Stimulated activated CD8-positive, alpha-beta memory T cell treated with anti-CD3 and anti-CD28 coated beads, Interleukin-2, amount 100 ng/mL, for 48 hours (primary cell): ENCODE results near the gene IQCE.

Experiments
- DNase-seq, 2 donors: peaks; one replicate each; pipeline ENCODE4 v3.0.0-alpha.2; 2020; ENCODE audit warnings: low read depth in 2 of 2

IQCE gene

GRCh38 chr7:2633538-2634266 is 74.9 kb downstream of the IQCE start:
- peak; percentile 28 to 40 for DNase-seq

- DNase-seq, result no peak
Measured at GRCh38 chr7:2634267-2635145, 75.7 kb downstream of the IQCE start.

DNA sequence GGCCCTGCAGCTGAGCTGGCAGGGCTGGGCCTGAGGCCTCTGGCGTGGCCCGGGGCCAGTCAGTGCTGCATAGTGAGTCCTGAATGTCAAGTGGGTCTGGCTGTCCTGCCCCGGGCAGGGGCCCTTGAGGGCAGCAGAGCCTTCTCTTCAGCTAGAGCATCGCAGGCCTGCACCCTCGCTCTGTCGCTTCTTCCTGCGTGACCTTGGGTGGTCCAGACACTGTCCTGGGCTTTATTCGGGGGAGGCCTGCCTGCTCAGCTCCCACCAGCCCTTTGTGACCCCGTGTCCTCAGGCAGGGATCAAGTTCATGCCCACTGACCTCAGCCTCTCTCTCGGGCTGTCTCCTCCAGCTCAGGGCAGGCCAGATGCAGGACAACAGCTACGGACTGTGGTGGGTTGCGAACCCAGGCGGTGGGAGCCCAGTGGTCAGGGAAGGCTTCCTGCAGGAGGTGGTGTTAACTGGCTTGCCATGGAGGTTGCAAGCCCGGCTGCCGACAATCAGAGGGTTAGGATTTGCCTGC is 76.4 kb downstream of the IQCE start:
- no peak for DNase-seq

- DNase-seq, result no peak
Measured at GRCh38 chr7:2635810-2636701, 77.3 kb downstream of the IQCE start.

DNA sequence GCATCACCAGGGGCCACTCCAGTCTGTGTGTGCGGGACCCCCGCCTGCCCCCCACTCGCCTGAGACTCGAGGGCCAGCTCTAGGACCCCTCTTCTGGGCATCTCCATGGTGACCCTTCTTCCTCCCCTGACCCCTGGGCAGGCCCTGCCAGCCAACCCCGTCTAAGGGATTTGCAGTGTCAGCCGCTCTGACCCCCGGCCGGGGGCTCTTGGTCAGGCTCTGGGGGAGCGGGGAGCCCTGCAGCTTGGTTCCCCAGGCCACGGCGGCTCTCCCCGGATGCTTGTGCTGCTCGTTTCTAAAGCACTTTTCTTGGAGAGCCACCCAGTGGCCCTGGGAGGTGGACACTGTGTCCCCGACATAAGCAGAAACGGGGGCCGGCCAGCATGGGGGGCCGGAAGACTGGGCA is 78.3 kb downstream of the IQCE start:
- DNase-seq, result no peak

- no peak for DNase-seq
Measured at GRCh38 chr7:2637505-2638223, 78.9 kb downstream of the IQCE start.

GRCh38 chr7:2638224-2638991 is 79.6 kb downstream of the IQCE start:
- DNase-seq, result no peak

DNA sequence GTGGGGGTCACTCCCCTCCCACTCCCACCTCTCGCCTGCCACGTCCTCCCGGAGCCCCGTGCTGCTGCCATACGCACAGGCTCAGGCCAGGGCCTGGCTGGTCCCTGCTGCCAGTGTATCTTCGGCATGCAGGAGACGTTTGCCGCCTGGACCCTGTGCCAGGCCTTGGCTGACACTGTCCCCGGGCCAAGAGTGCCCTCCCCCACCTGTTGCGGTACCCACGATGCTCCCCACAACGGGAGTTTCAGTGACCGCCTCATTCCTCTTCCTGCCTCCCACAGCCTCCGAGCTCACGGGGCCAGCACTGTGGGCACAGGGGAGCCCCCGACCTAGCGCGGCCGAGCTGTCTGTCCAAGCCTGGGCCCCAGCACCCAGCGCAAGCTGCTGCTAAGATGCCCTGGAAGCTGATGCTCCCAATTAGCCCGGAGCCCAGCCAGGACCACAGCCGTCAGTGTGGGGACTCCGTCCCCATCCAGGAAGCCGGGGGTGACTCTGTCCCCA is 80.5 kb downstream of the IQCE start:
- DNase-seq, result no peak

DNA sequence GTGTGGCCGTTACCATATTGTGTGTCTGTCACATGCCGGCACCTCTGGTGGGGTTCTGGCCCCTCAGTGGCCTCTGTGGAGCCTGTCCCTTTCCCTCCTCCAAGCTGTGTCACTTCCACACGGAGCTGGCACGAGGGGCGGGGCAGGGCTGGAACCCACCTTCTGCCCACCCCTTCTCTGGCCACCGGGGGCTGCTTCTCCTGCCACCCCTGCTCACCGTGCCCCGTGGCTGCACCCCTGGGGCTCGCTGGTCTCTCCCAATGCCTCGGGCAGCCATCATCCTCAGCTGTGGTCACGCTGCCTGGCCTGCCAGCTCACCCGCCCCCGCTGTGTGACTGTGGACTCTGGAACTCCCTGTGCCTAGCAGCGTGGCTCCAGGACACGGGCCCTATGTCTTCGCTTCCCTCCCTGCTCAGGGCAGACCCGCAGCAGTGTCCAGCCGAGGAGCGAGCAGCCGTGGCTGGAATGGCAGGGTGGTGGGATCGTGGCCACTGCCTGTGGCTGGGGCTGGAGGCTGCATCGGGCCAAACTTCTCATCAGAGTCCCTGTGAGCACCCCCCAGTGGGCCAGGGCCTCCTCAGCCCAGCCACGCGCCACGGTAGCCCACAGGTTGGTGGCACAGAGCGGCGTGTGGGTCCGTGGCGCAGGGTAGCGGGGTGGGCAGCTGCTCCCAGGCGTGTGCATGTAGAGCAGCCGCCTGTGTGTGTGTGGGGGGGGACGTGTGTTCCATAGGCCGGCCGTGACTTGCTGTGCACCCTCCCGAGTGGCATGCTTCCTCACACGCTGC is 81.1 kb downstream of the IQCE start:
- DNase-seq, result no peak

GRCh38 chr7:2640482-2640830 is 81.7 kb downstream of the IQCE start:
- DNase-seq, result no peak

DNA sequence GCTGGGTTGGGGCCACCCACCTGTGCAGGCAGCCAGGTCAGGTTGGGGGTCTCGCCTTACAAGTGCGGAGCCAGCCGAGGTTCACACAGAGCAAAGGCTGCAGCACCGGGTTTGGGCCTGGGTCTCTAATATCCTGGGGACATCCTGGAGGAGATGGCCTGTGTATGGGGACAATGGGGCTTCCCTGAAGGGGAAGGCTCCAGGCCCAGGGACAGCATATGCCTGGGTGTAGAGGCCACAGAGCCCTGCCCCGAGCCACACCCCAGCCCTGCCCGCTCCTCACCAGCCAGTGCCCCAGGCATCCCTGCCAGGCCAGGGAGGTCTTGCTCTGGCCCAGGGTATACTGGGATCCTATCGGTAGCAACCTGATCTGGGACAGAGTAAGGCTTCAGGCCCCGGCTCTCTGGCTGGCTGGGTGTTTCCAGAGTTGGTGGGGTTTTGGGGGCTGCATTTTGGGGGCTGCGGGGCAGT is 82.1 kb downstream of the IQCE start:
- DNase-seq, result no peak

- no peak for DNase-seq
Measured at GRCh38 chr7:2641406-2642393, 82.9 kb downstream of the IQCE start.

GRCh38 chr7:2643386-2644219 is 84.8 kb downstream of the IQCE start:
- no peak for DNase-seq

GRCh38 chr7:2644220-2644561 is 85.4 kb downstream of the IQCE start:
- DNase-seq, result no peak

DNA sequence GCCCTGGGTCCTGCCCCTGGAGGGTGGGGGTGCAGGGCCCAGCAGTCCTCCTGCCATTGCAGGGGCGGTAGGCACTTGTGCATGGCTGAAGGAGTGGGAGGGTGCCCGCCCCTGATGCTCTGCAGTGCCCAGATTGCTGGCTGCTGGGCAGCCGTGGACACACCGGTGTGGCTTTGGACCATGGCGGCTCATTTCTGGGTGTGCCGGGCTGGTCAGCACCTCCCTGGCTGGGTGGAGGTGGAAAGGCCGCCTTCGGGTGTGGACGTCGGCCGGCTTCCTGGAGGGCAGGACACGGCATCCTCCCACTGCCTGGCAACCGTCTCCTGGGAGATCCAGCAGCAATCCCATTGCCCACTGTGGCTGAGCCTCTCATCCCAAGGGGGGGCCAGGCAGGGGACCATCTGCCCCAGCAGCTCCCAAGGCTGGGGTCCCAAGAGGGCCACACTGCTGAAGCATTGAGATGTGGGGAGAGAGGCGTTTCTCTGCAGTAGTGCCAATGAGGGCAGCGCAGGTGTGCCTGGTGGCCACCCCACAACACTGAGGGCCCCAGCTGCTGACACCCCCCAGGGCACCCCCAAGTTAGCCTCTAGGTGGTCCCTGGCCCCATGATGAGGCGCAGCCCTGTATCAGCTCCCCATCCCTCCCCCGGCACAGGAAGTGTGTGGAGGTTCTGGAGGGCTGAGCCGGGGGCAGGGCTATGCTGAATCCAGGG is 85.9 kb downstream of the IQCE start:
- no peak for DNase-seq

DNA sequence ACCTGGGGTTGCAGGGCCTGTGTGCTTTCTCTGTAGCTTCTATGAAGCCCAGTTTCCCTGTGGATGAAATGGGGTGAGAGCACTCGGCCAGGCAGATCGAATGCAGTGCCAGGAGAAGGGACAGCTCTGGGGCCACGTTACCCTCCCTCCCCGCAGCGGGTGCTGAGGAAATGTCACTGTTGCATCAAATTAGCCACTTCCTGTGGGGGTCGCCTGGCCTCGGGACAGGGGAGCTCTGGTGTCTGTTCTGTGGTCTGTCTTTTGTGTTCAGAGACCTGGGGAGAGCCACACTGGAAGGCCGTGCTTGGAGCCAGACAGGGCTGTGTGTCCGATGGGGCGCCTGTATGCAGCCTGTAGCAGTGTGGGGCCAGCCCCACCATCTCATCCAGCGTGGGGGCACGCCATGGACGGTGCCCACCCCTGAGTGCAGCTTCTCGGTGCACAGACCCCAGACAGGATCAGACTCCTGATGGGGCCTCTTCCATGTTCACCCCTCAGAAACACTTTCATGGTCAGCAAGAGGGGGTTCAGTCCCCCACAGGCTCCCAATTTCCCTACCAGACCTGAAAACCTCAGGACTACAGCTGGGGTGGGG is 86.6 kb downstream of the IQCE start:
- peak; percentile 23 to 43 for DNase-seq
